MV-4-11 (cell line): ENCODE data around the gene IL1R2.

Experiments used
- DNase-seq: peaks from one replicate; lab custom pipeline; 2025; lab: John Stamatoyannopoulos, UW

The IL1R2 gene

GRCh38 chr2:102042196-102043081, 50.7 kb downstream of the IL1R2 start:
- DNase-seq: no peak

GRCh38 chr2:102043560-102043959, 51.8 kb downstream of the IL1R2 start:
- peak; percentile 32 for DNase-seq

GRCh38 chr2:102044235-102044896, 52.6 kb downstream of the IL1R2 start:
- no peak for DNase-seq

GRCh38 chr2:102044967-102045489, 53.3 kb downstream of the IL1R2 start:
- no peak for DNase-seq

GRCh38 chr2:102045697-102046096, 53.9 kb downstream of the IL1R2 start:
- DNase-seq: no peak

GRCh38 chr2:102046135-102046986, 54.6 kb downstream of the IL1R2 start:
- DNase-seq: no peak

- no peak for DNase-seq
These were observed 56.7 kb downstream of the IL1R2 start for GRCh38 chr2:102048465-102048864.

- no peak for DNase-seq
These were observed 58.1 kb downstream of the IL1R2 start for GRCh38 chr2:102049756-102050443.

GRCh38 chr2:102050854-102051391, 59.2 kb downstream of the IL1R2 start:
- no peak for DNase-seq

GRCh38 chr2:102051692-102052277, 60.0 kb downstream of the IL1R2 start:
- no peak for DNase-seq

GRCh38 chr2:102052365-102052764, 60.6 kb downstream of the IL1R2 start:
- DNase-seq: no peak

GRCh38 chr2:102053096-102053495, 61.3 kb downstream of the IL1R2 start:
- peak; percentile 77 for DNase-seq

- DNase-seq: no peak
These were observed 63.7 kb downstream of the IL1R2 start for GRCh38 chr2:102055346-102055990.

- no peak for DNase-seq
These were observed 64.4 kb downstream of the IL1R2 start for GRCh38 chr2:102056079-102056581.

GRCh38 chr2:102057502-102058292, 65.9 kb downstream of the IL1R2 start:
- no peak for DNase-seq

- DNase-seq: no peak
These were observed 66.6 kb downstream of the IL1R2 start for GRCh38 chr2:102058293-102058833.

GRCh38 chr2:102059151-102059550, 67.4 kb downstream of the IL1R2 start:
- DNase-seq: no peak

- no peak for DNase-seq
These were observed 68.3 kb downstream of the IL1R2 start for GRCh38 chr2:102060047-102060446.

GRCh38 chr2:102060792-102061191, 69.0 kb downstream of the IL1R2 start:
- no peak for DNase-seq
